NCI-H748 (cell line): Measurements from ENCODE around the gene ST7.
"Not testable (repeated sequence)": the region's sequence is repeated elsewhere in the genome, so short reads cannot be mapped to it uniquely, and the experiment has no call there.

ENCODE experiments used
- DNase-seq: peaks from one replicate; lab custom pipeline; 2025; ENCODE audit not compliant: unreplicated experiment; lab: John Stamatoyannopoulos, UW

ST7 gene

GRCh38 chr7:117023325-117023854 lies 70.1 kb downstream of the ST7 start:
- DNase-seq: no peak

GRCh38 chr7:117024811-117025210 lies 71.5 kb downstream of the ST7 start:
- DNase-seq: no peak

DNA sequence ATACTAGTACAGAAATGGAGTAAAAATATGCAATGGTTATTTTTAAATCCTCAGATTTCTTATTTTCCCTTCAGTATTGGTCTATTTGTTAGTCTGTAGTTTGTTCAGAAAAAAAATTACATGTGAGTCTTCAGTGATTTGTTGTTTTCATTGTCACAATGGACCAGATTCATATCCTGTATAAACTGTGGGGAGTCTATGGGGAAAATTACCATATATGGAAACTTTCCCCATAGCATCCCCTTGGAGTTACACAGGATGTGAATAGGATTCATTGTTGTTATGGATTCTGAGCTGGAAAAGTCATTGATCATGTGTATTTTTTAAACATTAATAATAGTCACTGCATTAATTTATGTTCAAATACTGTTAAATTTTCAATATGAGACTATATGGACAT lies 72.6 kb downstream of the ST7 start:
- no peak for DNase-seq

DNA sequence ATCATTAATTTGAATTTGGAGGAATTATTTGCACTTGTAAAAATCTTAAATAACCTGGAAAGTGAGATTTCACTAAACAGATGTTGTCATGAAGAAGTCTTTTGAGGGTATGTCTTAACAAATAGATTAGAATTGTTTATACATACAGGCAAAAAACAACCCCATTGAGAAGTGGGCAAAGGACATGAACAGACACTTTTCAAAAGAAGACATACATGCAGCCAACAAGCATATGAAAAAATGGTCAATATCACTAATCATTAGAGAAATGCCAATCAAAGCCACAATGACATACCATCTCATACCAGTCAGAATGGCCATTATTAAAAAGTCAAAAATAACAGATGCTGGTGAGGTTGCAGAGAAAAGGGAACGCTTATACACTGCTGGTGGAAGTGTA lies 77.0 kb downstream of the ST7 start:
- not testable (repeated sequence) for DNase-seq

- not testable (repeated sequence) for DNase-seq
Measured at GRCh38 chr7:117030793-117031192, 77.5 kb downstream of the ST7 start.

GRCh38 chr7:117032810-117033209 lies 79.5 kb downstream of the ST7 start:
- no peak for DNase-seq

GRCh38 chr7:117034851-117035464 lies 81.7 kb downstream of the ST7 start:
- DNase-seq: peak; percentile 15

DNA sequence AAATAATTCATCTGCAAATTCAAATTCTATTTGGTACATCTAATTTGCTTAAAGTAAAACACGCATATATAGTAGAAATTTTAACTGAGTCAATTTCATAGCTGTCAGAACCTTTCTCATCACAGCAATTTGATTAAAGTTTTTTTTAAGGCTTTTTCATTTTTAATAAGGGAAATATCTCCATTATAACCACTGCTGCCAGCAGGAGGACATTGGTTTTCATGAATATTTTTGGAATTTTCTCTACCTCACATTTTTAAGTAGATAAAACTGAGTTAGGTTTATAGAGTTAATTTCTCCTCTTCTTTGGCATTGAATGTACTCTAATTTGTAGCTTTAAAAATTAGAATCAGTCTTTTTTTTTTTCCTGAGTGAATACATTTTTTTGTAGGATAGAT lies 82.2 kb downstream of the ST7 start:
- no peak for DNase-seq

GRCh38 chr7:117036053-117036669 lies 82.9 kb downstream of the ST7 start:
- no peak for DNase-seq

DNA sequence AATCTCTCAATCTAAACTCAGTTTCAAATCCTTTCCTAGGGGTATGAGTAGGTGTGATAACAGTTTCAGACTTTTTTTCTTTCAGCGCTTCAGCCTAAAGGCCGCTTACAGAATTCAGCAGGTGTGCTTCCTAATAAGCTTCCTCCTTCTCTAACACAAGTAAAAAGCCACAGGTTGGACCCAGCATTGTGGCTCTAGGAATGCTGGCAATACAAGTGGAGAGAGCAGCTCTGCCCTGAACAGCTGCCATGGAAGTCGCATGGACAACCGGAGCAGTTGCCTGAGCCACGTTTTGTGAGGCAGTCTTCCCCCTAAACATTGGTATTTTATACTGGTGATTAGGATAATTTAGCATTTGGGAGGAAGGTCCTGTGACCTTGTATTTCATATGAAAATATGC lies 83.5 kb downstream of the ST7 start:
- no peak for DNase-seq

DNA sequence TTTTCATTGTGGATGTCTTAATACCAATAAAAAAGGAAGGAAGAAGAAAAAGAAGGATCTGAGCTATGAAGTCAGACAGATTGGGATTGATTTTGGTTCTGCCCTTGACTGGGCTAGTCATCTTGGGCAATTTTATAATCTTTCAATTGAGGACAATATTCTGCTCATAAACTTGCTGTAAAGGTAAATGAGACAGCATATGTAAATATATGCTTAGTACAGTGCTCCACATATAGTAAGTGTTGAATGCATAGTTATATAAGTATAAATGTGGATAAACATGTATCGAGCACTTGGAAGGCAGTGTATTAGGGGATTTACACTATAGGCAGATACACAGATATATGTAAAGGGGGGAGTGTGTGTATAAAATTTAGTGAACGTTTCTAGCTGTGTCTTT lies 85.1 kb downstream of the ST7 start:
- DNase-seq: no peak

GRCh38 chr7:117041007-117041406 lies 87.7 kb downstream of the ST7 start:
- no peak for DNase-seq

GRCh38 chr7:117041822-117042221 lies 88.5 kb downstream of the ST7 start:
- no peak for DNase-seq

GRCh38 chr7:117043108-117043825 lies 90.0 kb downstream of the ST7 start:
- DNase-seq: no peak

DNA sequence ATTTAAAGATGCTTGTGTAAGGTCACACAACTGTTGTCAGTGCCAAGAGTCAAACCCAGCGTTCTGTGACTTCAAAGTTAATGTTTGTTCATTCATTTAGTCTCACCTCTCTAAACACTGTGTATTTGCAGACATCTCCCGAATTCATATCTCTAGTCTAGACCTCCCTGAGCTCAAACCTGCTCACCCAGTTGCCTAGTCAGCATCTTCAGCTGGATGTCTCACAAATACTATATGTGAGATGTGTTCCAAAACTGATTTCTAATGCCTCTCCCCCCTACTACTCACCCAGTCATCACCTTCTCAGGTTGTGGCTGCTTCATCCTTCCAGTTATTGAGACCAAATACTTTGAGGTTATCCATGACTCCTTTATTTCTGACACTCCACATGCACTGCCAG lies 91.4 kb downstream of the ST7 start:
- no peak for DNase-seq

- DNase-seq: no peak
Measured at GRCh38 chr7:117045927-117046710, 92.8 kb downstream of the ST7 start.

- no peak for DNase-seq
Measured at GRCh38 chr7:117047496-117047895, 94.2 kb downstream of the ST7 start.

- no peak for DNase-seq
Measured at GRCh38 chr7:117048114-117048866, 95.0 kb downstream of the ST7 start.

DNA sequence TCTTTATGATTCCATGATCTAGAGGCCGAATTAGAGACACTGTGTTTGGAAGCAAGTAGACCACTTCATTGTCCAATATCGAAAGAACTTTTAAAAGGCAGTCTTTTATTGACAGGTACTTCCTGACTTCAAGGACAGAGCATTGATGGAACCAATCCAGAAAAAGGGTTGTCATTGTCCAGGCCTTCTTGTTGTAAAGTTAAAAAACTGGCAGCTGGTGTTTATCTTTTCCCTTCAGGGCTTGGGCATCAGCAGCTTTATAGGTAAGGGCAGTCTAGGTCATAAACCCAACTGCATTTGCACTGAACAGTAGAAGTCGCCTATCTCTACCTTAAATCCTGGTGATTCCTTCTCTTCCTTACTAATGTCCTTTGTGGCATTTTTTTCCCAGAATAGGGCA lies 95.6 kb downstream of the ST7 start:
- DNase-seq: no peak

- no peak for DNase-seq
Measured at GRCh38 chr7:117051808-117052207, 98.5 kb downstream of the ST7 start.

GRCh38 chr7:117053432-117053831 lies 100.1 kb downstream of the ST7 start:
- DNase-seq: no peak
